Panc1 (cell line): ENCODE results near the gene METTL9. TPM values are rescaled to one million over a fixed set of nuclear protein-coding genes. Genes with fewer than 3 reads are reported as not detected.

Source experiments
- ATAC-seq: fragments of 200-7000 bp; cut with Tn5 transposase; 2 replicates; pipeline ENCODE4 v1.9.1; 2020; ENCODE audit warnings: mild to moderate bottlenecking, moderate library complexity
- BruUV-seq: library from RNA; stranded (reverse); fragments of 400-500 nt; replicated peaks from 2 replicates; lab custom pipeline; 2021; lab: Mats Ljungman, UMichigan
- CTCF ChIA-PET: fragments of 300-600 bp; sonication (Branson Sonifier 250); formaldehyde crosslinking; loops from one replicate; lab custom pipeline; 2022; ENCODE audit warnings: antibody characterized with exemption; lab: Charles Lee
- POLR2A ChIA-PET: fragments of 300-600 bp; sonication (Branson Sonifier 250); formaldehyde crosslinking; loops from one replicate; lab custom pipeline; 2022; ENCODE audit warnings: antibody characterized with exemption; lab: Charles Lee
- DNase-seq: peaks from one replicate; pipeline ENCODE4 v3.0.0-alpha.2; 2010; ENCODE audit warnings: low read depth, low spot score
- H3K27ac ChIP-seq: 2 replicates; pipeline ENCODE4 v1.5.1; 2011; ENCODE audit warnings: mild to moderate bottlenecking, low read length, inconsistent platforms
- H3K27me3 ChIP-seq: fragments of 200-500 bp; sonication (Bioruptor generic); 2 replicates; pipeline ENCODE4 v1.6.0; 2014; ENCODE audit warnings: low read length, inconsistent platforms; ENCODE audit not compliant: control insufficient read depth, insufficient read depth
- H3K36me3 ChIP-seq: fragments of 200-500 bp; sonication (Bioruptor generic); 2 replicates; pipeline ENCODE4 v1.5.1; 2014; ENCODE audit warnings: inconsistent platforms, mild to moderate bottlenecking, low read length, moderate library complexity; ENCODE audit not compliant: control insufficient read depth, insufficient read depth
- H3K4me1 ChIP-seq: 2 replicates; pipeline ENCODE4 v1.5.1; 2011; ENCODE audit warnings: inconsistent platforms, mild to moderate bottlenecking, low read length, moderate library complexity; ENCODE audit not compliant: control insufficient read depth, insufficient read depth
- H3K4me3 ChIP-seq, 2 experiments: 2 replicates each; pipeline ENCODE4 v1.5.1; 2011 to 2012; ENCODE audit warnings: low read depth in 2 of 2, low read length in 2 of 2, mild to moderate bottlenecking in 2 of 2, inconsistent platforms in 1 of 2, moderate library complexity in 1 of 2
- H3K9me3 ChIP-seq: fragments of 200-500 bp; sonication (Bioruptor generic); 2 replicates; pipeline ENCODE4 v1.5.1; 2014; ENCODE audit warnings: low read depth, mild to moderate bottlenecking, inconsistent platforms, low read length, moderate library complexity; ENCODE audit not compliant: control insufficient read depth, insufficient read depth
- POLR2AphosphoS5 ChIP-seq: IDR thresholded peaks from 2 replicates; pipeline ENCODE4 v1.6.1; 2012; ENCODE audit warnings: mild to moderate bottlenecking, low read depth, low read length, moderate library complexity
- SIN3A ChIP-seq: IDR thresholded peaks from 2 replicates; pipeline ENCODE4 v1.6.1; 2012; ENCODE audit warnings: low read depth, mild to moderate bottlenecking, low read length, moderate library complexity, borderline replicate concordance; ENCODE audit not compliant: insufficient read depth
- TCF7L2 ChIP-seq: IDR thresholded peaks from 2 replicates; pipeline ENCODE4 v1.6.1; 2011; ENCODE audit warnings: mild to moderate bottlenecking, low read depth, low read length, inconsistent platforms
- in situ Hi-C: cut with HindIII; loops from 2 replicates; pipeline ENCODE4 v1.10.0; 2016; ENCODE audit warnings: low sequenced_read_pairs, low pct_unique_long_range_greater_than_20kb
- intact Hi-C: fragments of 100-400 bp; cut with micrococcal nuclease; formaldehyde crosslinking; loops from one replicate; pipeline ENCODE4 v1.10.0; 2022; ENCODE audit not compliant: unreplicated experiment
- total RNA-seq: library from RNA; stranded (reverse); gene quantifications from one replicate; pipeline ENCODE4 v1.2.1, GENCODE V29; 2021; ENCODE audit not compliant: unreplicated experiment
- TF ChIP-seq, protein P1 (sequence below): fragments of 450-650 bp; IDR thresholded peaks from 2 replicates; pipeline ENCODE4 v1.5.1; 2017; ENCODE audit warnings: mild to moderate bottlenecking
- TF ChIP-seq, protein P2 (sequence below), 2 experiments: IDR thresholded peaks; 2 replicates each; pipeline ENCODE4 v1.6.1; 2011 to 2012; ENCODE audit warnings: low read depth in 2 of 2, control low read depth in 1 of 2, low read length in 1 of 2, mild to moderate bottlenecking in 1 of 2, moderate library complexity in 1 of 2; ENCODE audit not compliant: insufficient read depth in 1 of 2

The METTL9 gene
- total RNA-seq, 1 experiment from 2014 or later, result 86.1 TPM

- POLR2A ChIA-PET, result no interaction called here
- intact Hi-C loops, result no loop called here
Observed at GRCh38 chr16:21683184-21683583, 83.8 kb downstream of the METTL9 start.

GRCh38 chr16:21684199-21684598 lies 84.8 kb downstream of the METTL9 start:
- Histone ChIP-seq H3K4me3 (no peak overlapping the region), H3K27me3 (peaks cover 7% of the 10 kb centered on the region; the same call in 1 of the 2 replicates), H3K27ac (no peak overlapping the region), H3K9me3 (no peaks in the 10 kb centered on the region), H3K4me1 (no peaks in the 10 kb centered on the region), H3K36me3 (no peaks in the 10 kb centered on the region)
- ChIA-PET CTCF (no interaction called here), POLR2A (interaction anchor here (0.7 kb wide), 1 partner anchor 11 kb away, joined by 4 read pairs; no protein-coding TSS in a partner anchor)
- BruUV-seq, result no TSS peak
- intact Hi-C loops, result no loop called here
- TF ChIP-seq, protein P1, sequence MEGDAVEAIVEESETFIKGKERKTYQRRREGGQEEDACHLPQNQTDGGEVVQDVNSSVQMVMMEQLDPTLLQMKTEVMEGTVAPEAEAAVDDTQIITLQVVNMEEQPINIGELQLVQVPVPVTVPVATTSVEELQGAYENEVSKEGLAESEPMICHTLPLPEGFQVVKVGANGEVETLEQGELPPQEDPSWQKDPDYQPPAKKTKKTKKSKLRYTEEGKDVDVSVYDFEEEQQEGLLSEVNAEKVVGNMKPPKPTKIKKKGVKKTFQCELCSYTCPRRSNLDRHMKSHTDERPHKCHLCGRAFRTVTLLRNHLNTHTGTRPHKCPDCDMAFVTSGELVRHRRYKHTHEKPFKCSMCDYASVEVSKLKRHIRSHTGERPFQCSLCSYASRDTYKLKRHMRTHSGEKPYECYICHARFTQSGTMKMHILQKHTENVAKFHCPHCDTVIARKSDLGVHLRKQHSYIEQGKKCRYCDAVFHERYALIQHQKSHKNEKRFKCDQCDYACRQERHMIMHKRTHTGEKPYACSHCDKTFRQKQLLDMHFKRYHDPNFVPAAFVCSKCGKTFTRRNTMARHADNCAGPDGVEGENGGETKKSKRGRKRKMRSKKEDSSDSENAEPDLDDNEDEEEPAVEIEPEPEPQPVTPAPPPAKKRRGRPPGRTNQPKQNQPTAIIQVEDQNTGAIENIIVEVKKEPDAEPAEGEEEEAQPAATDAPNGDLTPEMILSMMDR, result peak; percentile 84
- TF ChIP-seq TCF7L2, result no peak
- no peak for DNase-seq
- no peak for ATAC-seq
- in situ Hi-C loops, result no loop called here

More at GRCh38 chr16:21683184-21683583, 83.8 kb downstream of the METTL9 start:
- TF ChIP-seq TCF7L2, result no peak
- TF ChIP-seq SIN3A, result no peak
- TF ChIP-seq, protein P2, sequence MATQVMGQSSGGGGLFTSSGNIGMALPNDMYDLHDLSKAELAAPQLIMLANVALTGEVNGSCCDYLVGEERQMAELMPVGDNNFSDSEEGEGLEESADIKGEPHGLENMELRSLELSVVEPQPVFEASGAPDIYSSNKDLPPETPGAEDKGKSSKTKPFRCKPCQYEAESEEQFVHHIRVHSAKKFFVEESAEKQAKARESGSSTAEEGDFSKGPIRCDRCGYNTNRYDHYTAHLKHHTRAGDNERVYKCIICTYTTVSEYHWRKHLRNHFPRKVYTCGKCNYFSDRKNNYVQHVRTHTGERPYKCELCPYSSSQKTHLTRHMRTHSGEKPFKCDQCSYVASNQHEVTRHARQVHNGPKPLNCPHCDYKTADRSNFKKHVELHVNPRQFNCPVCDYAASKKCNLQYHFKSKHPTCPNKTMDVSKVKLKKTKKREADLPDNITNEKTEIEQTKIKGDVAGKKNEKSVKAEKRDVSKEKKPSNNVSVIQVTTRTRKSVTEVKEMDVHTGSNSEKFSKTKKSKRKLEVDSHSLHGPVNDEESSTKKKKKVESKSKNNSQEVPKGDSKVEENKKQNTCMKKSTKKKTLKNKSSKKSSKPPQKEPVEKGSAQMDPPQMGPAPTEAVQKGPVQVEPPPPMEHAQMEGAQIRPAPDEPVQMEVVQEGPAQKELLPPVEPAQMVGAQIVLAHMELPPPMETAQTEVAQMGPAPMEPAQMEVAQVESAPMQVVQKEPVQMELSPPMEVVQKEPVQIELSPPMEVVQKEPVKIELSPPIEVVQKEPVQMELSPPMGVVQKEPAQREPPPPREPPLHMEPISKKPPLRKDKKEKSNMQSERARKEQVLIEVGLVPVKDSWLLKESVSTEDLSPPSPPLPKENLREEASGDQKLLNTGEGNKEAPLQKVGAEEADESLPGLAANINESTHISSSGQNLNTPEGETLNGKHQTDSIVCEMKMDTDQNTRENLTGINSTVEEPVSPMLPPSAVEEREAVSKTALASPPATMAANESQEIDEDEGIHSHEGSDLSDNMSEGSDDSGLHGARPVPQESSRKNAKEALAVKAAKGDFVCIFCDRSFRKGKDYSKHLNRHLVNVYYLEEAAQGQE (IDR thresholded peaks at IDR 0.05; ENCODE audit: insufficient read depth in 1 of 2, low read depth in 2 of 2, low read length in 1 of 2), result no peak
- TF ChIP-seq, protein P1, result no peak
- TF ChIP-seq POLR2AphosphoS5, result no peak
- no peaks in the 10 kb centered on the region for H3K9me3 ChIP-seq
- DNase-seq, result no peak
- peaks cover 11% of the 10 kb centered on the region; the same call in 1 of the 2 replicates for H3K27me3 ChIP-seq
- in situ Hi-C loops, result no loop called here
- CTCF ChIA-PET, result interaction anchor here (0.7 kb wide), 1 partner anchor 113 kb away, joined by 4 read pairs; no protein-coding TSS in a partner anchor
- H3K36me3 ChIP-seq, result no peaks in the 10 kb centered on the region
- no peak for ATAC-seq
- no peak overlapping the region for H3K4me3 ChIP-seq
- no TSS peak for BruUV-seq
- no peak overlapping the region for H3K27ac ChIP-seq
- H3K4me1 ChIP-seq, result no peaks in the 10 kb centered on the region
